ENCODE results near the gene PAX6.

PAX6 gene

DNA sequence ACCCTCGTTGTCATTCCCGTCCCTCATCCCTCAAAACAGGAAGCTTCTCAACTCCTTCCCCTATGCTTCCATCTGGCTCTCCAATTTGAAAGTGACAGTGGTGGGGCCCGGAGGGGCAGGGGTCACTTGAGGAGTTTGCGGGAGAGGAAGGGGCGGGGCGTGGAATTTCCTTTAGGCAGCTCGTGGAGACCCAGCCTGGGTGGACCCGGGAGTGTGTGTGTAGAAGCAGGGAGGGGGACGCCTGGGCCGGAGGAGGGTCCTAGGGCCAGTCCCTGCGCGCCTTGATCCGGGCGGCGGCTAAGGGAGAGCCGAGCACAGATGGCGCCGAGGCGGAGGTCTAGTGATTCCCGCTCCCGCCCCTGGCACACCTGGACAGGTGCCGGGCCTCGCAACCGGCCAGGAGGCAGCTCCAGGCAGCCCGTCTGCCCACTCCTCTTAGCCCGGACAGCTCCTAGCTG, 7.8 kb upstream of the PAX6 start:
- TF ChIP-seq CTCF (IDR thresholded peaks at IDR 0.05; ENCODE audit: borderline replicate concordance, insufficient read depth, low read depth, low read length) = no peak
- H3K4me3 ChIP-seq (ENCODE audit: low read depth, low read length) = no peak overlapping the region

DNA sequence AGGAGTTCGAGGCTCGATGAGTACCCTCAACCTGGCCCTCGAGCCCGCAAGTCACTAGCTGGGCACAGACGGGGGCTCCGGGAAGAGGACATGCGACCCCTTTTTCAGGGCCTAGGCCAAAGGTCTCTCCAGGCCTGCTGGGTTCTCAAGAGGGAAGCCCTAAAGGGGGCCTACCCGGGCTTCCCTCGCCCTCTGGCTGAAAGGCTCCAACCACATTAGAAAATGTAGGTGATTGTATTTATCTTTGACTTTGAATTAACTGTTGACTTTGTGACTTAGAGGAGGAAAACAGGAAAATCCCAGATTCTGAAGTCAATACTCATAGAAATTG, 7.3 kb upstream of the PAX6 start:
- H3K4me3 ChIP-seq (ENCODE audit: low read depth, low read length) = no peak overlapping the region
- no peak for TF ChIP-seq CTCF (IDR thresholded peaks at IDR 0.05; ENCODE audit: borderline replicate concordance, insufficient read depth, low read depth, low read length)

DNA sequence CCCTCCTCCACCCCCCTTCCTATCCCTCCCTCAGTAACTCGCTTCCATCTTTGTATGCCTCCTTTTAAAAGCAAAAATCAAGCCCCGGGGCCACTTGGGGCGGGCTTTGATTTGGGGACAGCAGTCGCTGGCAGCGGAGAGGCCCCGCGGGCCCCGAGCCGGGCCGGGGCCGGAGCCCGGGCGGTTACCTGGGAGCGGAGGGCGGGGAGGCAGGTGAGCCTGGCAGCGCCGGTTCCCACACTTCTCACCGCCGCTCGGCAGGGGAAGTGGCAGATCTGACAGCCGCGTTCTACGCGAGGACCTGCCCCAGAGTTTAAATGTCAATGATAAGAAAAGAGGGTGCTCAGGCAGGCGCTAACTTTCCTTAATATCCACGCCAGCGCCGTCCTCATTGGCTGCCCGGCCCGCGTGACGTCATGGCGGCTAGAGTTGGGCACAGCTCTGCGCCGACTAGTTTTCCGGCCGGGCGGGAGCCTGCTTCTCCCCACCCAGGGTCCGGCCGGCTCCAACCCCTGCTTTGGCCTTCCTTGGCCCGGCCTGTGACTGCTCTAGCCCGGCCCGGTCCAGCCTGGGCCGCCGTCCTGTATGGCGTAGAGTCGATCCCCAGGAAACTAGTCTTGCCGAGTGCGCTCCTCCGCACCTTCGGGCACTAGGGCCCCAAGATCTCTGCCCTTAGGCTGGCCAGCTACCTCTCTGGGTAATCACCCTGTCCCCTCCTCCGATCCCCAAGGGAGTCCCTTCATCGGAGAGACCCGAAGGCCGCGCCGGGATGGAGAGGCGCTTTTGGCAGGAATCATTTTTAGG, 6.7 kb upstream of the PAX6 start:
- no peak for TF ChIP-seq CTCF (IDR thresholded peaks at IDR 0.05; ENCODE audit: borderline replicate concordance, insufficient read depth, low read depth, low read length)
- no peak overlapping the region for H3K4me3 ChIP-seq (ENCODE audit: low read depth, low read length)

DNA sequence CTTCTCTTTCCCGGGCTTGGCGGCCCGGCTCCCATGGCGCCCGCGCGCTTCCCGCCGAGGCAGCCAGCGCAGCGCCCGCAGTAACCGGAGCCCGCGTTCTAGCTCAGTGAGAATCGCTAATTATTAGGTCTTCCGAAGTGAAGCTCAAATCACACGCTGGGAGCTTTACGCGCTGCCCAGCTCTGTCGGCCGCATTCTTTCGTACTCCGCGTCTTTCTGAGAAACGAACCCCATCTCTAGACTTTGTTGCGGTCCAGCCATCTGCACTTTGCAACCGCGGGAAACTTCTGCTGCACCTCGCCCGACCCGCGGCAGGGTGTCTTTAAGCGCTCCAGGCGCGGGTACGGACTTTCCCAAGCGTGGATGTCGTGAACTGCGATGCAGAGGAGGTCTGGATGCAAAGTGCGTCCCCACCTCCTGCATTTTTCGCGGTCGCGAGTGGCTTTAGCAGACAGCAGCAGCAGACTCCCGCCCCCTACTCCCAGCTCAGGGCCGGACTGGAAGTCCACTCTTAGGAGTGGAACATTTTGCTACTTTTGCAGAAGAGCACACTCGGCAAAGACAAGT, 6.0 kb upstream of the PAX6 start:
- no peak overlapping the region for H3K4me3 ChIP-seq (ENCODE audit: low read depth, low read length)
- TF ChIP-seq CTCF (IDR thresholded peaks at IDR 0.05; ENCODE audit: borderline replicate concordance, insufficient read depth, low read depth, low read length) = no peak

DNA sequence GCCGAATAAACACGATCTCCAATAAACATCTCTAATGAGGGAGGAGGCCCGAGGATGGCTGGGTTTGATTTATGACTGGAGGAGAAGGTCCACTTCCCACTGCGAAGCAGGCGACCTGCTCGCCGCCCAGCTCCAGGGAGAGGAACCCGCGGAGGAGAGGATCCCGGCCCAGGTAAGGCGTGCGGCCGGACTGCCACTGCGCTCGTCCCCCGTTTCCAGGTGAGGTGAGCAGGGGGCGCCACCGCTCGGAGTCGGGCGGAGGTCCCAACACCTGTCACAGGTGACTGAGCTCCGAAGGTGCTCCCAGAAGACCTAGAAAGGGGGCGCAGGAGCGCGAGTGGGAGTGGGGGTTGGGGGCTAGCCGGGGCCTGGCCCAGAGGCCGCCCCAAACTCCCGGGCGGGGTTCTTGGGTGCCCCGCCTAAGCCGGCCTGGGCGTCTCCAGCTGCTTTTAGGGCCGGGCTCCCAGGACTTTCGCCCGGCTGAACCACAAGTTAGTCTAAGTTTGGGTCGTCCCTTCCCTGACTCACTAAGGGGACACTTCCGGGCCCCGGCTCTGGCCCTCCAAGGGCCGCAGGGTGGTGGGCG, 5.4 kb upstream of the PAX6 start:
- no peak overlapping the region for H3K4me3 ChIP-seq (ENCODE audit: low read depth, low read length)

GRCh38 chr11:31815711-31816467, 4.8 kb upstream of the PAX6 start:
- H3K4me3 ChIP-seq (ENCODE audit: low read depth, low read length) = no peak overlapping the region
- TF ChIP-seq CTCF (IDR thresholded peaks at IDR 0.05; ENCODE audit: borderline replicate concordance, insufficient read depth, low read depth, low read length) = no peak

More for the DNA sequence above, 5.4 kb upstream of the PAX6 start:
- TF ChIP-seq CTCF (IDR thresholded peaks at IDR 0.05; ENCODE audit: borderline replicate concordance, insufficient read depth, low read depth, low read length) = no peak
